Upper lobe of right lung (tissue), 1 donor: ENCODE measurements around the gene HSPG2. TPM values are rescaled to one million over a fixed set of nuclear protein-coding genes. Genes with fewer than 3 reads are reported as not detected.

Experiments
- ATAC-seq: fragments of 200-7000 bp; cut with Tn5 transposase; one replicate; pipeline ENCODE4 v1.9.1; 2020; ENCODE audit warnings: mild to moderate bottlenecking, moderate library complexity
- DNase-seq: peaks from one replicate; pipeline ENCODE4 v3.0.0-alpha.2; 2020
- H3K27ac ChIP-seq: fragments of 200-600 bp; one replicate; pipeline ENCODE4 v1.8.0; 2022
- H3K27me3 ChIP-seq: fragments of 200-600 bp; one replicate; pipeline ENCODE4 v1.8.0; 2022; ENCODE audit warnings: mild to moderate bottlenecking
- H3K36me3 ChIP-seq: fragments of 200-600 bp; one replicate; pipeline ENCODE4 v1.8.0; 2022
- H3K4me1 ChIP-seq: fragments of 200-600 bp; one replicate; pipeline ENCODE4 v1.8.0; 2022
- H3K4me3 ChIP-seq: fragments of 200-600 bp; one replicate; pipeline ENCODE4 v1.8.0; 2022; ENCODE audit warnings: mild to moderate bottlenecking
- H3K9me3 ChIP-seq: fragments of 200-600 bp; one replicate; pipeline ENCODE4 v1.8.0; 2022
- intact Hi-C: fragments of 100-400 bp; cut with DNase I; formaldehyde crosslinking; loops from one replicate; pipeline ENCODE4 v1.11.0; 2022
- total RNA-seq: library from RNA; stranded (reverse); fragmentation: NEBNext Ultra II Directional; extraction: Animal tissue kit (Norgen Biotek cat#: 25700); gene quantifications from one replicate; pipeline ENCODE4 v1.2.1, GENCODE V29; 2021
- TF ChIP-seq, protein P1 (sequence below): fragments of 200-600 bp; IDR thresholded peaks from one replicate; pipeline ENCODE4 v1.8.0; 2022; ENCODE audit warnings: antibody characterized with exemption
- donor health status: DM: no; HTN: yes; CAD: no; lungs with severe emphysema.

The HSPG2 gene
- total RNA-seq, 1 donor from 2014 or later: 393 TPM

DNA sequence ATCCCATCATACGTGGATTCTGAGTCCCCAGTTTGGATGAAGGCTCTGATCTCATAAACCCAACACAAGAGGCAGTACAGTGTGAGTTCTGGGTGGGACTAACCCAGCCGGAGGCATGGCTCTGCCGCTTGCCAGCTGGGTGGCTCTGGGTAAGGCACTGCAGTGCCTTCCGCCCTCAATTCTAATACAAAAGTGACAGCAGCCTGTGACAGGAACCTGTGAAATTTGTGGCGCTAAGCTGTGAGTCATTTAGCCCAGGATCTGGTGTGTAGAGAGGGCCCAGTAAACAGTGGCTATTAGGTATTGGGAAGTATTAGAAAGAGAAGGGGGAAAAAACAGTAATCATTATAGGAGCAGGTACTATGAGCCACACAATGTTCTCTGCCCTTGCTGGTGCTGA is 23.3 kb downstream of the HSPG2 start:
- Histone ChIP-seq H3K4me3 (no peak overlapping the region), H3K4me1 (peaks cover 77% of the 10 kb centered on the region), H3K27me3 (no peaks in the 10 kb centered on the region), H3K27ac (peak overlapping the region; percentile 77), H3K36me3 (peaks cover 8% of the 10 kb centered on the region), H3K9me3 (no peaks in the 10 kb centered on the region)
- DNase-seq (no peak), ATAC-seq (peak; percentile 3)
- TF ChIP-seq, protein P1, sequence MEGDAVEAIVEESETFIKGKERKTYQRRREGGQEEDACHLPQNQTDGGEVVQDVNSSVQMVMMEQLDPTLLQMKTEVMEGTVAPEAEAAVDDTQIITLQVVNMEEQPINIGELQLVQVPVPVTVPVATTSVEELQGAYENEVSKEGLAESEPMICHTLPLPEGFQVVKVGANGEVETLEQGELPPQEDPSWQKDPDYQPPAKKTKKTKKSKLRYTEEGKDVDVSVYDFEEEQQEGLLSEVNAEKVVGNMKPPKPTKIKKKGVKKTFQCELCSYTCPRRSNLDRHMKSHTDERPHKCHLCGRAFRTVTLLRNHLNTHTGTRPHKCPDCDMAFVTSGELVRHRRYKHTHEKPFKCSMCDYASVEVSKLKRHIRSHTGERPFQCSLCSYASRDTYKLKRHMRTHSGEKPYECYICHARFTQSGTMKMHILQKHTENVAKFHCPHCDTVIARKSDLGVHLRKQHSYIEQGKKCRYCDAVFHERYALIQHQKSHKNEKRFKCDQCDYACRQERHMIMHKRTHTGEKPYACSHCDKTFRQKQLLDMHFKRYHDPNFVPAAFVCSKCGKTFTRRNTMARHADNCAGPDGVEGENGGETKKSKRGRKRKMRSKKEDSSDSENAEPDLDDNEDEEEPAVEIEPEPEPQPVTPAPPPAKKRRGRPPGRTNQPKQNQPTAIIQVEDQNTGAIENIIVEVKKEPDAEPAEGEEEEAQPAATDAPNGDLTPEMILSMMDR: no peak
- intact Hi-C loops: no loop called here

DNA sequence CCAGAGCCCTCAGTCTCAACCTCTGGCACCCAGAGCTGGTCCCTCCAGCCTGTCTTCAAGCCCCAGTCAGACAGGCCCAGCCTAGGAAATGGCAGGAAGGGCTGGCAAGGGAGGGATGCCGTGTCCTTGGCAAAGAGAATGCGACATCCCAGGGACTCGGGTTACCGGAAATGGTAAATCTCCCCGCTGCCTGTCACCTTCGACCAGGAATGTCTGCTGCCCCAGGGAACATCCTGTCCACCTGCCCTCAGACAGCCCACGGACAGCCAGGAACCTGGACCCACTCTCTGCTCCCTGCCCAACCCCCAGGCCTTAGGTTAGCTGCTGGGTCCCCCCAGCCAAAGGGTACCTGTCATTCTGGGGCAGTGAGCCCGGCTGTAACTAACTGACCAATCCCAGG is 23.9 kb downstream of the HSPG2 start:
- H3K4me1 ChIP-seq: peaks cover 80% of the 10 kb centered on the region
- intact Hi-C loops: no loop called here
- peaks cover 3% of the 10 kb centered on the region for H3K36me3 ChIP-seq
- ATAC-seq (no peak), DNase-seq (no peak)
- TF ChIP-seq, protein P1: no peak
- H3K4me3 ChIP-seq: no peak overlapping the region
- H3K27ac ChIP-seq: peak overlapping the region; percentile 77
- no peaks in the 10 kb centered on the region for H3K27me3 ChIP-seq
- no peaks in the 10 kb centered on the region for H3K9me3 ChIP-seq

DNA sequence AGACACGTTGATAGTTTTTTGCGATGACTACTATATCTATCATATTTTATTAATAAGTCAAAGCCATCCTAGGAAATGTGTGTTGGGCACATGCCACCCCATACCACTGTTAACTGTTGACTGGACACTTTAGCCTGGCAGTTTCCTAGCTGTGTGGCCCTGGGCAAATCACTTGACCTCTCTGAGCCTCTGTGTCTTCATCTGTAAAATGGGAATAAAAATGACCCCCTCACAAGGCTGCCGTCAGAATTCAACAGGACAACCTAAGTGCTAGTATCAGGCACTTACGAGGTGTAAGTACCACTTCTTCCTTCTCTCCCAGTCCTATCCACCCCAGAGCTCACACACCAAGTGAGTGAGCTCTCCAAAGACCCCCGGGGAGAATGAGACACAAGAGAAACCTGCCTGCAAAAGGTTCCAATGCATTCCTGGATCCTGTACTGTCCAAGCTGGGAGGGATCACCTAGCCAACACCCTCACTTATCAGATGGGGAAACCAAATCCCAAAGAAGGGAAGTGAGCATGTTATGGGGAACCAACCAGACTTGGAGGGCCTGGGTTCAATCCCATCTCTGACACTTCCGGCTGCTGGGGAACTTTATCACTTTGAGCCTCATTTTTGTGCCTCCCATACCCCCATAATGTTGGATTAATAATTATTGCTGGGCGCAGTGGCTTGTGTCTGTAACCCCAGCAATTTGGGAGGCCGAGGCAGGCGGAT is 24.9 kb downstream of the HSPG2 start:
- H3K27me3 ChIP-seq: no peaks in the 10 kb centered on the region
- TF ChIP-seq, protein P1: no peak
- intact Hi-C loops: no loop called here
- H3K36me3 ChIP-seq: no peaks in the 10 kb centered on the region
- H3K4me3 ChIP-seq: no peak overlapping the region
- peak overlapping the region; percentile 77 for H3K27ac ChIP-seq
- ATAC-seq (no peak), DNase-seq (no peak)
- H3K9me3 ChIP-seq: no peaks in the 10 kb centered on the region
- H3K4me1 ChIP-seq: peaks cover 91% of the 10 kb centered on the region

DNA sequence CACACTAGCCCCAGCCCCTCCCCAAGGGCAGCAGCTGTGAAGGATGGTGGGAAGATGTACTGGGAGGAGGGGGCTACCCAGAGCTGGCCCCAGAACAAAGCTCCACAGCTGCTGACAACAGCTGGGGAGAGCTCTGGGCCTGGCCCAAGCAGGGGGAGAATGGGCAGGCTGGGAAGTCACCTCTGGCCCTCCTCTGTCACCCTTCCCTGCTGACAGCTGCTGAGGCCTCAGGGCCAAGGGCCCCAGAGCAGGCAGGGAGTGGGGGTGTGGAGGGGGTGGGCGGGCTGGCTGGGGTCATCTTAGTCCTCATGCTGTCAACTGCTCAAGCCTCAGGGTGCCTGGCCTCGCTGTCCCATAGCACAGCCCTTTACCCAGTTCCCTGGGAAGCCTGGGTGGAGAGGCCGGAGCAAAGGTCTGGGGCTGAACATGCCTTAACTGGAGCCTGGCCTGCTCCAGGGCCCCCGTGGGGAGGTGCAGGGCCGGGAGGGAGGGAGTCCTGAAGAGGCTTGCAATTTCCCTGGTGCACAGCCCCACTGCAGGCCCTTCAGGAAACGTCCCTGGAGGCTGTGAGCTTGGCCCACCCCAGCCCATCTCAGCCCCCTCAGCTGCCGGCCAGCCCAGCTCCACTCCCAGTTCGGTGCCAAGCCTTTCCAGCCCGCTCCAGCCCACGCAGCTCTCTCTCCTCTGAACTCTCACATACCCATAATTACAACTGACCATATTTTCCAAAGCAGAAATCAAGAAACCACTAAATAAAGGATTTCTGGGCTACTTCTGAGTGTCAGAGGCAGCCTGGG is 25.7 kb downstream of the HSPG2 start:
- Histone ChIP-seq H3K4me3 (no peak overlapping the region), H3K9me3 (no peaks in the 10 kb centered on the region), H3K27me3 (no peaks in the 10 kb centered on the region), H3K36me3 (no peaks in the 10 kb centered on the region), H3K4me1 (peaks cover 93% of the 10 kb centered on the region), H3K27ac (peak overlapping the region; percentile 77)
- TF ChIP-seq, protein P1: no peak
- intact Hi-C loops: no loop called here
- ATAC-seq: peak; percentile 43
- no peak for DNase-seq

DNA sequence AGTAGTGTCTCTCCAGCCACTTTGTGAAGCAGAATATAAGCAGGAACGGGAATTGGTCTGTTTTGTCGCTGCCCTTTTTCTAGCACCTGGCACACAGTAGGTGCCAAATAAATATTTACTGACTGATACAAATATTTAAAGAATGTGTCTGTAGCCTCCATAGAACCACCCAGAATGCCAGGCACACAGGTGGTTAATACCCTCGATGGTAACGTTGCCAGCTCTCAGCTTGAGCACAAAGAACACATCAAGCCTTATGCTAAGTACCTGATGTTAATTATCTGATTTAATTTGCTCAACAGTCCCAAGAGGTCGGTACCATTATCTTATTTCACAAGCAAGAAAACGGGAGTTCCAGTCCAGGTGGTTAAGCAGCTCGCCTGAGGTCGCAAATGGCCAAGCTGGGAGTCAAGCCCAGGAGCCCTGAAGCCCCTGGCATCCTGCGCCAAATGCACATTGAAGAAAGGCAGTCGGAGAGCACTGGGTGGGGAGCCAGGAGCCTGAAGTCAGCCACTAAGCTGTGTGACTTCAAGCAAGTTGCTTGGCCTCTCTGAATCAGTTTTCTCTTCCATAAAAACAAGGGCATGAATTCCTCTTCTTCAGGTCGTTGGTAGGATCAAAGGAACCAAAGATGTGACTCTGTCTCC is 26.4 kb downstream of the HSPG2 start:
- H3K9me3 ChIP-seq: no peaks in the 10 kb centered on the region
- H3K4me3 ChIP-seq: no peak overlapping the region
- intact Hi-C loops: no loop called here
- ATAC-seq (no peak), DNase-seq (no peak)
- no peaks in the 10 kb centered on the region for H3K36me3 ChIP-seq
- TF ChIP-seq, protein P1: no peak
- H3K27ac ChIP-seq: peak overlapping the region; percentile 77
- peaks cover 98% of the 10 kb centered on the region for H3K4me1 ChIP-seq
- H3K27me3 ChIP-seq: no peaks in the 10 kb centered on the region
